Keratinocyte (primary cell): ENCODE data around the gene KLC4. TPM values are rescaled to one million over a fixed set of nuclear protein-coding genes. Genes with fewer than 3 reads are reported as not detected.

ENCODE experiments used
- DNase-seq: peaks from one replicate; pipeline ENCODE4 v3.0.0-alpha.2; 2011; ENCODE audit warnings: low read depth, missing footprints, low spot score
- FAIRE-seq: peaks from 2 replicates; lab custom pipeline; 2011; peaks lifted over from hg19 to GRCh38; lab: Jason Lieb, UNC
- H2AFZ ChIP-seq: 2 replicates; pipeline ENCODE4 v1.6.0; 2012; ENCODE audit warnings: low read length, control low read depth, inconsistent platforms; ENCODE audit not compliant: control insufficient read depth
- H3K27ac ChIP-seq: 2 replicates; pipeline ENCODE4 v1.5.1; 2011; ENCODE audit warnings: low read length; ENCODE audit not compliant: control insufficient read depth, insufficient read depth
- H3K27me3 ChIP-seq: 3 replicates; pipeline ENCODE4 v1.6.0; 2011; ENCODE audit warnings: low read length; ENCODE audit not compliant: control insufficient read depth, insufficient read depth; ENCODE audit errors: extremely low read depth
- H3K36me3 ChIP-seq, 2 experiments: 2 replicates in 1 of 2; 3 replicates in 1 of 2; pipeline ENCODE4 v1.5.1; 2011; ENCODE audit warnings: low read length in 2 of 2, mild to moderate bottlenecking in 1 of 2; ENCODE audit not compliant: control insufficient read depth in 2 of 2, insufficient read depth in 2 of 2; ENCODE audit errors: extremely low read depth in 1 of 2
- H3K4me1 ChIP-seq: 3 replicates; pipeline ENCODE4 v1.5.1; 2011; ENCODE audit warnings: low read length; ENCODE audit not compliant: control insufficient read depth, insufficient read depth; ENCODE audit errors: extremely low read depth
- H3K4me2 ChIP-seq: 3 replicates; pipeline ENCODE4 v1.6.0; 2011; ENCODE audit warnings: low read depth, low read length; ENCODE audit not compliant: control insufficient read depth, insufficient read depth; ENCODE audit errors: extremely low read depth
- H3K4me3 ChIP-seq, 3 experiments: fragments of 200-600 bp in 1 of 3; sonication (generic) in 1 of 3; 2 replicates in 2 of 3; 3 replicates in 1 of 3; pipeline ENCODE4 v1.5.1; 2011 to 2016; ENCODE audit warnings: low read length in 3 of 3, mild to moderate bottlenecking in 3 of 3, control low read depth in 2 of 3, inconsistent platforms in 1 of 3, low read depth in 1 of 3, mixed read lengths in 1 of 3, mixed run types in 1 of 3, moderate library complexity in 1 of 3; ENCODE audit not compliant: control insufficient read depth in 2 of 3, insufficient read depth in 2 of 3; ENCODE audit errors: extremely low read depth in 1 of 3
- H3K79me2 ChIP-seq: 2 replicates; pipeline ENCODE4 v1.6.0; 2012; ENCODE audit warnings: low read length; ENCODE audit not compliant: control insufficient read depth, insufficient read depth
- H3K9ac ChIP-seq: 3 replicates; pipeline ENCODE4 v1.6.0; 2011; ENCODE audit warnings: low read length; ENCODE audit not compliant: control insufficient read depth, insufficient read depth; ENCODE audit errors: extremely low read depth
- H3K9me1 ChIP-seq: 3 replicates; pipeline ENCODE4 v1.6.0; 2011; ENCODE audit warnings: low read length; ENCODE audit not compliant: control insufficient read depth, insufficient read depth; ENCODE audit errors: extremely low read depth
- H3K9me3 ChIP-seq: 2 replicates; pipeline ENCODE4 v1.5.1; 2012; ENCODE audit warnings: low read depth, low read length; ENCODE audit not compliant: control insufficient read depth
- H4K20me1 ChIP-seq: 3 replicates; pipeline ENCODE4 v1.6.0; 2011; ENCODE audit warnings: low read length; ENCODE audit not compliant: control insufficient read depth, insufficient read depth; ENCODE audit errors: extremely low read depth
- EZH2 ChIP-seq: IDR thresholded peaks from one replicate; pipeline ENCODE4 v1.6.1; 2012; ENCODE audit warnings: inconsistent platforms, mild to moderate bottlenecking, low read length, moderate library complexity
- dilution Hi-C: fragments of 300-500 bp; cut with MboI; formaldehyde crosslinking; loops from one replicate; pipeline ENCODE4 v1.7.0; 2020; ENCODE audit warnings: low sequenced_read_pairs; ENCODE audit not compliant: extremely low pct_ligation_motif_present
- polyA plus RNA-seq, 5 experiments: library from polyadenylated mRNA; depleted of rRNA in 3 of 5; stranded (reverse) in 3 of 5; stranded (forward) in 1 of 5; unstranded in 1 of 5; fragments of >200 nt; gene quantifications; 1 replicate in 1 of 5; 2 replicates in 3 of 5; 3 replicates in 1 of 5; pipeline versions ENCODE4 v1.2.1 to v1.2.3, GENCODE V29; 2011 to 2012; ENCODE audit warnings: missing spikeins in 2 of 5, low read depth in 1 of 5, low replicate concordance in 1 of 5
- TF ChIP-seq, protein P1 (sequence below), 3 experiments: IDR thresholded peaks in 1 of 3; conservative IDR thresholded peaks in 1 of 3; optimal IDR thresholded peaks in 1 of 3; 2 replicates in 2 of 3; 3 replicates in 1 of 3; pipeline versions ENCODE3 to v1.5.1; 2011; ENCODE audit warnings: low read length in 3 of 3, mild to moderate bottlenecking in 3 of 3, moderate library complexity in 2 of 3, control low read depth in 1 of 3, inconsistent platforms in 1 of 3; ENCODE audit not compliant: insufficient read depth in 2 of 3; ENCODE audit errors: extremely low read depth in 1 of 3

The KLC4 gene
- polyA plus RNA-seq, 1 donor (not counting 4 experiments of a cell fraction or from before 2014, with no cell fraction given): 8.8 TPM

GRCh38 chr6:43119482-43119881, 60.1 kb downstream of the KLC4 start:
- dilution Hi-C loops: no loop called here

GRCh38 chr6:43120101-43120763, 60.8 kb downstream of the KLC4 start:
- H3K9me3 ChIP-seq: no peaks in the 10 kb centered on the region
- H3K9ac ChIP-seq: peak overlapping the region; percentile 55
- dilution Hi-C loops: no loop called here
- FAIRE-seq (no peak), DNase-seq (no peak)
- H3K4me1 ChIP-seq: peaks cover 41% of the 10 kb centered on the region
- no peak overlapping the region for H3K4me3 ChIP-seq
- H3K9me1 ChIP-seq: peaks cover 6% of the 10 kb centered on the region
- H2AFZ ChIP-seq: no peak overlapping the region
- peaks cover 77% of the 10 kb centered on the region for H3K79me2 ChIP-seq
- peak overlapping the region; percentile 98 for H3K27ac ChIP-seq
- no peaks in the 10 kb centered on the region for H3K27me3 ChIP-seq
- H3K4me2 ChIP-seq: peak overlapping the region; percentile 83
- no peaks in the 10 kb centered on the region for H3K36me3 ChIP-seq
- TF ChIP-seq, protein P1, sequence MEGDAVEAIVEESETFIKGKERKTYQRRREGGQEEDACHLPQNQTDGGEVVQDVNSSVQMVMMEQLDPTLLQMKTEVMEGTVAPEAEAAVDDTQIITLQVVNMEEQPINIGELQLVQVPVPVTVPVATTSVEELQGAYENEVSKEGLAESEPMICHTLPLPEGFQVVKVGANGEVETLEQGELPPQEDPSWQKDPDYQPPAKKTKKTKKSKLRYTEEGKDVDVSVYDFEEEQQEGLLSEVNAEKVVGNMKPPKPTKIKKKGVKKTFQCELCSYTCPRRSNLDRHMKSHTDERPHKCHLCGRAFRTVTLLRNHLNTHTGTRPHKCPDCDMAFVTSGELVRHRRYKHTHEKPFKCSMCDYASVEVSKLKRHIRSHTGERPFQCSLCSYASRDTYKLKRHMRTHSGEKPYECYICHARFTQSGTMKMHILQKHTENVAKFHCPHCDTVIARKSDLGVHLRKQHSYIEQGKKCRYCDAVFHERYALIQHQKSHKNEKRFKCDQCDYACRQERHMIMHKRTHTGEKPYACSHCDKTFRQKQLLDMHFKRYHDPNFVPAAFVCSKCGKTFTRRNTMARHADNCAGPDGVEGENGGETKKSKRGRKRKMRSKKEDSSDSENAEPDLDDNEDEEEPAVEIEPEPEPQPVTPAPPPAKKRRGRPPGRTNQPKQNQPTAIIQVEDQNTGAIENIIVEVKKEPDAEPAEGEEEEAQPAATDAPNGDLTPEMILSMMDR (optimal IDR thresholded peaks at IDR 0.05 in 1 of 3, IDR thresholded peaks at IDR 0.05 in 1 of 3, conservative IDR thresholded peaks at IDR 0.05 in 1 of 3; ENCODE audit: extremely low read depth in 1 of 3, insufficient read depth in 2 of 3, low read length in 3 of 3): no peak
- no peak for TF ChIP-seq EZH2
- no peaks in the 10 kb centered on the region for H4K20me1 ChIP-seq

More at GRCh38 chr6:43119482-43119881, 60.1 kb downstream of the KLC4 start:
- DNase-seq (no peak), FAIRE-seq (no peak)
- H3K27ac ChIP-seq: no peak overlapping the region
- TF ChIP-seq, protein P1 (optimal IDR thresholded peaks at IDR 0.05 in 1 of 3, IDR thresholded peaks at IDR 0.05 in 1 of 3, conservative IDR thresholded peaks at IDR 0.05 in 1 of 3; ENCODE audit: extremely low read depth in 1 of 3, insufficient read depth in 2 of 3, low read length in 3 of 3): no peak
- no peaks in the 10 kb centered on the region for H4K20me1 ChIP-seq
- no peaks in the 10 kb centered on the region for H3K27me3 ChIP-seq
- H3K9me1 ChIP-seq: peaks cover 6% of the 10 kb centered on the region
- H3K79me2 ChIP-seq: peaks cover 71% of the 10 kb centered on the region
- no peaks in the 10 kb centered on the region for H3K9me3 ChIP-seq
- H3K9ac ChIP-seq: no peak overlapping the region
- H3K4me3 ChIP-seq: no peak overlapping the region
- no peaks in the 10 kb centered on the region for H3K36me3 ChIP-seq
- no peak overlapping the region for H2AFZ ChIP-seq
- H3K4me1 ChIP-seq: peaks cover 48% of the 10 kb centered on the region
- H3K4me2 ChIP-seq: no peak overlapping the region
